ENCODE data around the gene VSIG8.

Gene VSIG8

GRCh38 chr1:159826441-159827101 is 35.9 kb downstream of the VSIG8 start, which contains the start of gene SLAMF8:
Gene SLAMF8, plus strand, starts transcription at chr1:159826873. Its CDS starts 26 bp downstream, at chr1:159826899.
- no peak within 1 kb of the TSS for H3K4me3 ChIP-seq (ENCODE audit: low read depth, low read length)
- TF ChIP-seq CTCF (IDR thresholded peaks at IDR 0.05; ENCODE audit: borderline replicate concordance, insufficient read depth, low read depth, low read length): no peak

- H3K4me3 ChIP-seq (ENCODE audit: low read depth, low read length): no peak overlapping the region
- no peak for TF ChIP-seq CTCF (IDR thresholded peaks at IDR 0.05; ENCODE audit: borderline replicate concordance, insufficient read depth, low read depth, low read length)
Measured at GRCh38 chr1:159825564-159825963, 36.9 kb downstream of the VSIG8 start.

- no peak overlapping the region for H3K4me3 ChIP-seq (ENCODE audit: low read depth, low read length)
Measured at GRCh38 chr1:159823406-159823805, 39.1 kb downstream of the VSIG8 start.

GRCh38 chr1:159821171-159821867 is 41.1 kb downstream of the VSIG8 start:
- TF ChIP-seq CTCF (IDR thresholded peaks at IDR 0.05; ENCODE audit: borderline replicate concordance, insufficient read depth, low read depth, low read length): no peak
- H3K4me3 ChIP-seq (ENCODE audit: low read depth, low read length): no peak overlapping the region

More at GRCh38 chr1:159823406-159823805, 39.1 kb downstream of the VSIG8 start:
- no peak for TF ChIP-seq CTCF (IDR thresholded peaks at IDR 0.05; ENCODE audit: borderline replicate concordance, insufficient read depth, low read depth, low read length)

GRCh38 chr1:159817276-159818041 is 45.0 kb downstream of the VSIG8 start:
- no peak for TF ChIP-seq CTCF (IDR thresholded peaks at IDR 0.05; ENCODE audit: borderline replicate concordance, insufficient read depth, low read depth, low read length)
- H3K4me3 ChIP-seq (ENCODE audit: low read depth, low read length): no peak overlapping the region

- no peak for TF ChIP-seq CTCF (IDR thresholded peaks at IDR 0.05; ENCODE audit: borderline replicate concordance, insufficient read depth, low read depth, low read length)
- H3K4me3 ChIP-seq (ENCODE audit: low read depth, low read length): no peak overlapping the region
Measured at GRCh38 chr1:159815926-159816325, 46.5 kb downstream of the VSIG8 start.

Measured in GM12875 (cell line).